HUES64 (cell line): ENCODE measurements around the gene HEPN1.

Experiments
- H3K27ac ChIP-seq: 2 replicates; pipeline ENCODE4 v1.7.0; 2013; ENCODE audit warnings: low read depth, low read length, inconsistent platforms
- H3K27me3 ChIP-seq: 2 replicates; pipeline ENCODE4 v1.6.1; 2013; ENCODE audit warnings: mild to moderate bottlenecking, low read length; ENCODE audit not compliant: insufficient read depth
- H3K36me3 ChIP-seq: 2 replicates; pipeline ENCODE4 v1.6.1; 2013; ENCODE audit warnings: mild to moderate bottlenecking, low read length; ENCODE audit not compliant: insufficient read depth
- H3K4me1 ChIP-seq: 2 replicates; pipeline ENCODE4 v1.6.1; 2013; ENCODE audit warnings: mild to moderate bottlenecking, low read length, moderate library complexity; ENCODE audit not compliant: insufficient read depth
- H3K4me3 ChIP-seq: 2 replicates; pipeline ENCODE4 v1.5.1; 2013; ENCODE audit warnings: mild to moderate bottlenecking, low read length, moderate library complexity
- H3K9ac ChIP-seq: 2 replicates; pipeline ENCODE4 v1.6.1; 2013; ENCODE audit warnings: mild to moderate bottlenecking, low read depth, low read length
- H3K9me3 ChIP-seq: 2 replicates; pipeline ENCODE4 v1.6.1; 2013; ENCODE audit warnings: low read depth, low read length; ENCODE audit not compliant: insufficient read depth
- WGBS: fragments of 150-250, 120-280 bp; methylation state at CpG from one replicate; pipeline ENCODE4 v1.1.7; 2013; ENCODE audit warnings: missing lambda C conversion rate; 5-methylcytosine and 5-hydroxymethylcytosine counted together

HEPN1 gene

GRCh38 chr11:124934862-124935547 lies 16.0 kb downstream of the HEPN1 start:
- Histone ChIP-seq H3K4me1 (no peaks in the 10 kb centered on the region), H3K36me3 (no peaks in the 10 kb centered on the region), H3K9ac (no peak overlapping the region), H3K27me3 (peaks cover 19% of the 10 kb centered on the region), H3K9me3 (no peaks in the 10 kb centered on the region), H3K4me3 (no peak overlapping the region), H3K27ac (no peak overlapping the region)
- 81% methylated on average over 2 of the region's 4 CpGs for WGBS

DNA sequence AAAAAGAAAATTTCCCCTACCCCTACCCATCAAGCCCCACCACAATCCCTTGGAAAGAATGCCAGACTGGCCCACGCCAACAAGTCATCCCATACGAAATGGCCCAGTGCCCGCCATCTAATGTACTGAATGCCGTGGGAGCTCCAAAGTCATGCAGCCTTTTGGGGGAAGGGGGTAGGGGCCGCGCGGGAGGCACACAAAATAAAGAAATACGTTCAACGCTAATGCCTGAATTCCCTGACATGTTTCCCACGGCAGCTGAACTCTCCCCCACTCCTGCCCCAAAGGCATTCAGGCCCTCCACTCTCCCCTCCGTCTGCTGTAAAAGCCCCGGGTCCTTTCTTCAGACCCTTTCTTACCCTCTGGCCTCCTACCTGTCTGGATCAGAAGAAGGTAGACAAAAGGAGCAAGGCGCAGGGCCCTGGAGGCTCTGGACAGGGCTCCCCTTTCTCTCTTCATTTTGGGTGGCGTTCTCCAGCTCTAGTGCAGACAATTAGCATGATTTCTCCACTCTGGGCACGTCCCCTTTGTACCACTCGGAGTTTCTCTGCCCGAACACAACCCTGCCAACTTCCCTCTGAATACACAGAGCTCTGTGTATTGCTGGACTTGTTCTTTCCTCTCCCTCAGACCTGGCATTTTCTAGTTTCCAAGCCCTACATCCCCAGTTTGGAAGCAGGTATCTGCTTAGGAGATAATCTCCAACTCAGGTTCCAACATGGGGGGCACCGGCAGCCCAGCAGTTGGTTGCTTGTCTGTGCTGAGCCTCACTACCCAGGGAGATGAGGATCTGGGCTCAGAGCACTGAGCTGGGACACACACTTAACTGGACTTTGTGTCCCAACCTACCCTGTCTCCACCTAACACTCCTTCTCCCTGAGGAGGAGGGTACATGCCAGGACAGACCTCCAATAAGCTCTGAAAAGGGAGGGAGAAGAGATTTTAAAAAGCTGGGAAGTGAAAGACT lies 16.8 kb downstream of the HEPN1 start, which contains the start of gene HEPACAM:
TSS of gene HEPACAM (minus strand) at position 500 of the 967 bp plus-strand sequence. CDS start at position 459, 41 bp downstream.
- Histone ChIP-seq H3K36me3 (no peaks in the 10 kb centered on the region), H3K27ac (no peak within 1 kb of the TSS), H3K9me3 (no peaks in the 10 kb centered on the region), H3K4me1 (no peaks in the 10 kb centered on the region), H3K9ac (no peak within 1 kb of the TSS), H3K27me3 (peaks cover 11% of the 10 kb centered on the region), H3K4me3 (no peak within 1 kb of the TSS)
- 93% methylated on average over 18 of the region's 18 CpGs for WGBS

- H3K4me1 ChIP-seq: no peaks in the 10 kb centered on the region
- no peak overlapping the region for H3K9ac ChIP-seq
- WGBS: 86% methylated on average over 3 of the region's 3 CpGs
- no peaks in the 10 kb centered on the region for H3K36me3 ChIP-seq
- H3K27me3 ChIP-seq: peaks cover 10% of the 10 kb centered on the region
- no peak overlapping the region for H3K27ac ChIP-seq
- no peak overlapping the region for H3K4me3 ChIP-seq
- H3K9me3 ChIP-seq: no peaks in the 10 kb centered on the region
Observed at GRCh38 chr11:124937336-124937935, 18.4 kb downstream of the HEPN1 start.

- H3K9me3 ChIP-seq: no peaks in the 10 kb centered on the region
- no peak overlapping the region for H3K27ac ChIP-seq
- H3K36me3 ChIP-seq: no peaks in the 10 kb centered on the region
- no peak overlapping the region for H3K4me3 ChIP-seq
- H3K9ac ChIP-seq: no peak overlapping the region
- WGBS: 97% methylated on average over 4 of the region's 6 CpGs
- H3K4me1 ChIP-seq: no peaks in the 10 kb centered on the region
- H3K27me3 ChIP-seq: peaks cover 10% of the 10 kb centered on the region
Observed at GRCh38 chr11:124938206-124938765, 19.2 kb downstream of the HEPN1 start.

DNA sequence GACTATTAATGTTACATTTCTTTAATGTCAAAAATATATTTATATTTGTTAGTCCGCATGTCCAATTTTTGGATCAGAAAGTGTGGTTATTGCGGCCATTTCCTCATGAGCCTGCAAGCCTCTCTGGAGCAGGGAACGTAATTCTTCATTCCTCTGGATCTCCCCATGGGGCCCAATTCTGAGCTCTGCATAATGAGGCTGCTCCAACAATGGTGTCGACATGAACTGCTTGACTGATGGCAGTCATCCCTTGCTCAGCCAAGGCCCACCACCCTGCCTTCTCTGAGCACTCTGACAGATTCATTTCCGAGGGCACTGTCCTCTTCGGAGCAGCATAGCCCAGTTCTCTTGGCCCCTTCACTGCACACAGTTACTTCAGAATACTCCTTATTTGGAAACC lies 19.9 kb downstream of the HEPN1 start:
- Histone ChIP-seq H3K4me1 (no peaks in the 10 kb centered on the region), H3K27ac (no peak overlapping the region)
- 76% methylated on average over 6 of the region's 6 CpGs for WGBS

DNA sequence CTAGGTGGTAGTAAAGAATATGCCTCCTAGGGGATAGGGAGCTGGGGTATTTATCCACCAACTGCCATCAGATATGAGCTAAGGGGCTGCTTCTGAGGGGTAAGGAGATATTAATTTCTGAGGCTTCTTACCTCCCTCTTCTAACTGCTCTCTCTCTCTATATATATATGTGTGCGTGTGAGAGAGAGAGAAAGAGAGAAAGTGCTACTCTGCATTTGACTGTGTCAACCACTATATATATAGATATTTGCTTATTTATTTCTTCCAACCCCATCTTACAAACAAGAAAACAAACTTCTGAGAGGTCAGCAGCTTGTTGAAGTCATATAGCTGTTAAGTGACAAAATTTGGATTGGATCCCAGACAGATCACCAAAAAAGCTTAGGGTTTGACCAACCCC lies 22.7 kb downstream of the HEPN1 start:
- Histone ChIP-seq H3K4me3 (no peak overlapping the region), H3K4me1 (no peaks in the 10 kb centered on the region), H3K27me3 (peaks cover 9% of the 10 kb centered on the region), H3K36me3 (no peaks in the 10 kb centered on the region), H3K9me3 (no peaks in the 10 kb centered on the region), H3K27ac (no peak overlapping the region), H3K9ac (no peak overlapping the region)
- no CpG with 5 or more reads among the region's 1 CpG for WGBS

More for the DNA sequence above, 19.9 kb downstream of the HEPN1 start:
- Histone ChIP-seq H3K9ac (no peak overlapping the region), H3K27me3 (peaks cover 8% of the 10 kb centered on the region), H3K36me3 (no peaks in the 10 kb centered on the region), H3K4me3 (no peak overlapping the region), H3K9me3 (no peaks in the 10 kb centered on the region)

DNA sequence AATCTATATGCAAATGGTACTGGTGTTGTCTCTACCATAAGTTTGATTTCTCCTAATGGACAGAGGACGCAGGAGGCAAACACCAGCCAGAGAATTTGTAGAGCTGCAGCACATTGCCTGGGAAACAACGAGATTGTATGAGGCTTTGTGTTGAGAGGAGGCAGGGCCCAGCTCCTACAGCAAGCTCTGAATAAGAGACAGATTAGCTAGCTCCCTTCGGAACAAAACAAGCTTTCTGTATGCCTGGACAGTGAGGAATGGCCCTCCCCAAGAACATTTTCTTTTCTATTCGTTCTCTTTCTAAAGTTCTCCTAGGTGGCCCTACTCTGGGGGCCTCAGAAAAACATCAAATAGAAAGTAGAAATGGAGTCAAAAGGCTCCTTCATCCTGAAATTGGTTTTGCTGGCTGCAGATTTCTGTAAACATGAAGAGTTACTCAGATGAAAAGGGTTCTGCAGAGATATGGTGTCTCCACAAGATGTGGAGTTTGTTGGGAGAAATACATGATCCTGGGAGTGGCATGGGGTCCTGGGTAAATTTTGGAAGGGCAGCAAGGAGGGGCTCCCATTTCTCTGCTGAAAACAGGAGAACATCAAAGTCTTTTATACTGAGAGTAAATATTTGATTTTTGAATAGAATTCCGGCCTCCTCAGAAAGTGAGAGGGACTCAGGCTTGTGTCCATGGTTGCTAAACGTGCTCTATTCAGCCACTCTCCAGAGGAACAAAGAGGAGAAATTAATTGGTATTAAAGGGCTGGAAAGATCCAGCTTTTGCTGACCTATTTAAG lies 23.6 kb downstream of the HEPN1 start:
- Histone ChIP-seq H3K9ac (no peak overlapping the region), H3K27ac (no peak overlapping the region), H3K36me3 (no peaks in the 10 kb centered on the region), H3K4me3 (no peak overlapping the region), H3K27me3 (peaks cover 9% of the 10 kb centered on the region), H3K9me3 (no peaks in the 10 kb centered on the region), H3K4me1 (no peaks in the 10 kb centered on the region)
- 85% methylated on average over 6 of the region's 6 CpGs for WGBS

DNA sequence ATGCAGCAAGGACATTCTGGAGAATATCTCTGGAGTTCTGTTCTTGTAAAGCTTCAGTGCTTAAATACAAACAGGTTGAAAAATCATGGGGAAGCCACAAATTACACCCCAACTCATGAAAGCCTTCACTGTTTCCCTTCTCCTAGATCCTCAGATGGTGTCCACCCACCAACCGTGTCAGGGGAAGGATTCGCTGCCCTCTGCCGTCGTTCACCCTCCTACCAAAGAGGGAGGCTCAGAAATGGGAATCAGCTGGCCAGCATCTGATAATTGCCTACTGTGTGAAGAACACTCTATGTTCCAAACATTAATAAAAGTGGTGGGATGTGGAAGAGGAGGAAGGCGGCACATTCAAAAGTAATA lies 24.2 kb downstream of the HEPN1 start:
- no peak overlapping the region for H3K9ac ChIP-seq
- no peaks in the 10 kb centered on the region for H3K9me3 ChIP-seq

GRCh38 chr11:124943741-124944140 lies 24.7 kb downstream of the HEPN1 start:
- Histone ChIP-seq H3K27ac (no peak overlapping the region), H3K4me1 (no peaks in the 10 kb centered on the region), H3K9me3 (no peaks in the 10 kb centered on the region), H3K27me3 (peaks cover 9% of the 10 kb centered on the region), H3K9ac (no peak overlapping the region), H3K4me3 (no peak overlapping the region), H3K36me3 (no peaks in the 10 kb centered on the region)
- no CpG with 5 or more reads among the region's 1 CpG for WGBS

More for the DNA sequence above, 24.2 kb downstream of the HEPN1 start:
- no peak overlapping the region for H3K4me3 ChIP-seq
- no peaks in the 10 kb centered on the region for H3K36me3 ChIP-seq
- peaks cover 9% of the 10 kb centered on the region for H3K27me3 ChIP-seq
- no peak overlapping the region for H3K27ac ChIP-seq
- no peaks in the 10 kb centered on the region for H3K4me1 ChIP-seq
- WGBS: 85% methylated on average over 4 of the region's 5 CpGs

- Histone ChIP-seq H3K36me3 (no peaks in the 10 kb centered on the region), H3K27me3 (peaks cover 9% of the 10 kb centered on the region), H3K4me1 (no peaks in the 10 kb centered on the region), H3K4me3 (no peak overlapping the region), H3K9me3 (no peaks in the 10 kb centered on the region), H3K27ac (no peak overlapping the region), H3K9ac (no peak overlapping the region)
- 96% methylated on average over 2 of the region's 3 CpGs for WGBS
Observed at GRCh38 chr11:124944565-124944964, 25.5 kb downstream of the HEPN1 start.
